H1 (cell line): ENCODE measurements around the gene MIER2. TPM values are rescaled to one million over a fixed set of nuclear protein-coding genes. Genes with fewer than 3 reads are reported as not detected.

Experiments
- CEBPB ChIP-seq: IDR thresholded peaks from 2 replicates; pipeline ENCODE4 v1.6.1; 2012; ENCODE audit warnings: low read depth, low read length
- CHD1 ChIP-seq: IDR thresholded peaks from 2 replicates; pipeline ENCODE4 v1.6.1; 2012; ENCODE audit warnings: low read depth, low read length, improper control_type of control experiment
- CREB1 ChIP-seq: IDR thresholded peaks from 2 replicates; pipeline ENCODE4 v1.6.1; 2012; ENCODE audit warnings: inconsistent platforms
- HDAC2 ChIP-seq, 2 experiments: fragments of 300-600 bp in 1 of 2; sonication (generic) in 1 of 2; IDR thresholded peaks; 2 replicates each; pipeline ENCODE4 v1.6.1; 2011 to 2012; ENCODE audit warnings: low read depth in 2 of 2, low read length in 2 of 2, mild to moderate bottlenecking in 2 of 2, moderate library complexity in 2 of 2, borderline replicate concordance in 1 of 2, inconsistent platforms in 1 of 2
- NRF1 ChIP-seq: IDR thresholded peaks from 2 replicates; pipeline ENCODE4 v1.6.1; 2011; ENCODE audit warnings: mild to moderate bottlenecking, low read depth, low read length, improper control_type of control experiment
- POU5F1 ChIP-seq: IDR thresholded peaks from 2 replicates; pipeline ENCODE4 v1.6.1; 2011; ENCODE audit warnings: low read depth, mild to moderate bottlenecking, low read length, moderate library complexity
- SAP30 ChIP-seq: fragments of 300-600 bp; sonication (generic); IDR thresholded peaks from 2 replicates; pipeline ENCODE4 v1.7.1; 2012; ENCODE audit warnings: low read length, moderate library complexity, mild to moderate bottlenecking, inconsistent platforms; ENCODE audit not compliant: insufficient read depth, insufficient replicate concordance
- SRF ChIP-seq: IDR thresholded peaks from 2 replicates; pipeline ENCODE4 v1.6.1; 2011; ENCODE audit warnings: mild to moderate bottlenecking, low read depth, low read length, moderate library complexity
- SUZ12 ChIP-seq: fragments of 200-600 bp; sonication (generic); IDR thresholded peaks from 2 replicates; pipeline ENCODE4 v1.6.1; 2012; ENCODE audit warnings: mild to moderate bottlenecking, inconsistent platforms, low read length, moderate library complexity, mixed read lengths
- TAF1 ChIP-seq: IDR thresholded peaks from 2 replicates; pipeline ENCODE4 v1.6.1; 2011; ENCODE audit warnings: mild to moderate bottlenecking, low read depth, low read length
- polyA plus RNA-seq, 7 experiments: library from polyadenylated mRNA; depleted of rRNA in 3 of 7; stranded (reverse) in 5 of 7; unstranded in 2 of 7; fragments of >200 nt in 5 of 7; fragments of 200-250 nt in 2 of 7; gene quantifications; 1 replicate in 5 of 7; 2 replicates in 1 of 7; 4 replicates in 1 of 7; pipeline versions ENCODE4 v1.2.1 to v1.2.3, GENCODE V29; 2011 to 2013; ENCODE audit warnings: missing spikeins in 2 of 7, mixed read lengths in 2 of 7
- total RNA-seq: library from RNA; stranded (reverse); fragmentation: NEBNext Ultra II Directional; extraction: Animal tissue kit (Norgen Biotek cat#: 25700); gene quantifications from 2 replicates; pipeline ENCODE4 v1.2.1, GENCODE V29; 2021

The MIER2 gene
- total and polyA plus RNA-seq, 2 of the 8 experiments (the other 6 are each of a cell fraction or from before 2014, with no cell fraction given): 30.3 to 48.3 TPM

- TF ChIP-seq SAP30 (no peak), CEBPB (no peak), POU5F1 (no peak), CREB1 (no peak), SUZ12 (no peak), NRF1 (no peak), TAF1 (no peak), HDAC2 (IDR thresholded peaks at IDR 0.05; ENCODE audit: borderline replicate concordance in 1 of 2, low read depth in 2 of 2, low read length in 2 of 2) (no peak), CHD1 (no peak), SRF (no peak)
- TF ChIP-seq, all 59 proteins: peak for 4
These were observed 53.5 kb downstream of the MIER2 start, which contains the start of gene PLPP2 (continued) for GRCh38 chr19:291006-291521.
